Activated naive CD8-positive, alpha-beta T cell treated with anti-CD3 and anti-CD28 coated beads, Interleukin-2, amount 50 U/mL, for 16 hours (primary cell): ENCODE results near the gene FUT7.

Experiments
- DNase-seq: peaks from one replicate; pipeline ENCODE4 v3.0.0-alpha.2; 2020; ENCODE audit warnings: low read depth, low spot score

FUT7 gene

DNA sequence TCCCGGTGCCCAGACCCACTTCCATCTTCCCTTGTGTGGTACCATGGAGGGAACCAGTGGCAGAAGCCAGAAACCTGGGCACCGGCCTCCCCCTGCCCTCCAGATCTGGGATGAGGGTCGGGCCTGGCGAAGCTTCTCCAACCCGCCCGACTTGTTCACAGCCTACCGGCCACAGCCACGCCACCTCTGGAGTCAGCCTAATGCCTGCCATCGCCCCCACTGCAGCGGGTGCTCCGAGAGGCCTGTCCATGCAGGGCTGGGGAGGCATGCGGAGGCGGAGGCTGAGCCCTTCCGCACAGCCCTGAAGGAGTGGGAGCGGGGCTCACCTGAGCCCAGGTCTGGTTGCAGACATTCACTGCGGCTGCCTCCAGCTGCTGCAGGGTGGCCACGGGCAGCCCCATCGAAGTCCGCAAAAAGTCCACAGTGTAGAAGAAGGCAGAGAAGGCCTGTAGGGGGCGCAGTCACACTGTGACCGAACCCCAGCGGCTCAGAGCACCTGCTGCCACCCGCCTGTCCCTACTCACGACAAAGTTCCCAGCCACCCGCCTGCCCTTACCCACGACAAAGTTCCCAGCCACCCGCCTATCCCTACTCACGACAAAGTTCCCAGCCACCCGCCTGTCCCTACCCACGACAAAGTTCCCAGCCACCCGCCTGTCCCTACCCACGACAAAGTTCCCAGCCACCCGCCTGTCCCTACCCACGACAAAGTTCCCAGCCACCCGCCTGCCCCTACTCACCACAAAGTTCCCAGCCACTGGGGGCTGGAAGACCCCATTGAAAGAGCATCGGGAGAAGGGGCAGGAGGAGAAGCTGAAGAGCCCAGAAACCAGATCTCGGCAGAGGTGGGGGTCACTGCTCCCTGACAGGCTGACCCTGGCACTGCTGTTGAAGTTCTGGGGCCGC is 17.9 kb upstream of the FUT7 start:
- no peak for DNase-seq

GRCh38 chr9:137048655-137049543 is 17.0 kb upstream of the FUT7 start:
- DNase-seq = no peak

GRCh38 chr9:137046088-137046787 is 14.3 kb upstream of the FUT7 start, which contains the start of gene NPDC1:
Gene NPDC1, minus strand, starts transcription at chr9:137046177. Its CDS starts 188 bp downstream, at chr9:137045989.
- DNase-seq = peak; percentile 61

GRCh38 chr9:137045294-137046087 is 13.6 kb upstream of the FUT7 start:
- no peak for DNase-seq

GRCh38 chr9:137044502-137045177 is 12.8 kb upstream of the FUT7 start:
- no peak for DNase-seq

GRCh38 chr9:137044037-137044436 is 12.1 kb upstream of the FUT7 start:
- no peak for DNase-seq

- DNase-seq = no peak
Measured at GRCh38 chr9:137042751-137043727, 11.2 kb upstream of the FUT7 start.

DNA sequence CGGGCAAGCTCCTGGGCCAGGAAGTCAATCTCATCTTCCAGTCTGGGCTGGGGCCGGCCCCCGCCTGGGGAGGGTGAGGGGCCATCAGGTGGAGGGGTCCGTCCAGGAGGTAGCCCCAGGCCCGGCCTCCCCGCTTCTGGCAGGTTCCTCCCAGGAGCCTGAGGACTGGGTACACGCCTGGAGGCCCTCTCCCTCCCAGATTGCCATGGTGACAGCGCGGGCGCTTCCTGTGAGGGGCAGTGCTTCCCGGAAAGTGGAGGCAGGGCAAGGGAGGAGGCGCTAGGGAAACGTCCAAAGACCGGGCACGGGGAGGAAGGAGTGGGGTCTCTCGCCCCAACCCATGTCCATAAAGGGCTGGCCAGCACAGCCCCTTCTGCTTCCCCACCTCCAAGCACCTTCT is 9.2 kb upstream of the FUT7 start:
- no peak for DNase-seq

- no peak for DNase-seq
Measured at GRCh38 chr9:137040568-137040967, 8.7 kb upstream of the FUT7 start.

- DNase-seq = no peak
Measured at GRCh38 chr9:137039611-137040366, 7.9 kb upstream of the FUT7 start.

DNA sequence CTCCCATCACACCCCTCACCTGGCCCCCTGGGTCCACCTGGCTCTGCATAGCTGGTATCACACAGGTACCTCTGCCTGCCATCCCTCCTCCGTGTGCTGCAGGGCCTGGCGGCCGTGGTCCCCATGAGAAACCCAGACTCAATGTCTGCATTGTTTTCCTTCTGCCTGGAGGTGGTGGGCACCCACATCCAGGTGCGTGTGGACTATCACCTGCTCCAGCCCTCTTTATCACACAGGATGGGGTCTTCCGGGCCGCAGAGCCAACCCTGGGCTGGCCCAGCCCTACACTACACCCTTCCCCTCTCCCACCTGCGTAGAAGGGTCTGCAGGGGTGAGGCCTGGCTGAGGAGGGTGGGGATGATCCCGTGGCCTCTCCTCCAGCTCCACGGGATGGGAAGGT is 7.0 kb upstream of the FUT7 start:
- no peak for DNase-seq

DNA sequence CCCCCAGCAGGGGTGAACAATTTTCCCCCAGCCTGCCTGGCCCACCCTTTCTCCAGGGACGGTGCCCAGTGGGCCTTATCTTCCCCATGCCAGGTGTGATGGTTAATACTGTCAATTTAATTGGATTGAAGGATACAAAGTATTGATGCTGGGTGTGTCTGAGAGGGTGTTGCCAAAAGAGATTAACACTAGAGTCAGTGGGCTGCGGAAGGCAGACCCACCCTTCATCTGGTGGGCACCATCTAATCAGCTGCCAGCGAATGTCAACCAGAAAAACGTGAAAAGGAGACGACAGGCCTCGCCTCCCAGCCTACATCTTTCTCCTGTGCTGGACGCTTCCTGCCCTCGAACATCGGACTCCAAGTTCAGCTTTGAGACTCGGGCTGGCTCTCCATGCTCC is 5.6 kb upstream of the FUT7 start:
- DNase-seq = no peak

DNA sequence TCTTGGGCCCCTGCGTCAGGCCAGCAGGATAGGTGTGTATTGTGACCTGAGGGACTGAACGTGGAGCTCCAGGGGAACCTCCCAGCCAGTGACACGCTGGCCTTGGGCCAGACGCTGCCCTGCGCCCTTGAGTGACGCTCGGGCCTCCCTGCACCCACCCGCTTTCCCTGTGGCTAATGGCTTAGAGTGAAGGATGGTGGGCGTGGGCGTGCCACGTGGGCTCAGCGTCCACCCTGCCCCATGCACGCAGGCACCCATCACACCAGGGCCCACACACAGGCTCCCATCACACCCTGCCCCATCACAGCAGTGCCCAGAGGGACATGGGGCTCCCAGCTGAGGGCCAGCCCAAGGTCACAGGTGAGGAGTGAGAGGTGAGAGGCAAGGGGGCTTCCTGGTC is 5.1 kb upstream of the FUT7 start:
- DNase-seq = no peak

DNA sequence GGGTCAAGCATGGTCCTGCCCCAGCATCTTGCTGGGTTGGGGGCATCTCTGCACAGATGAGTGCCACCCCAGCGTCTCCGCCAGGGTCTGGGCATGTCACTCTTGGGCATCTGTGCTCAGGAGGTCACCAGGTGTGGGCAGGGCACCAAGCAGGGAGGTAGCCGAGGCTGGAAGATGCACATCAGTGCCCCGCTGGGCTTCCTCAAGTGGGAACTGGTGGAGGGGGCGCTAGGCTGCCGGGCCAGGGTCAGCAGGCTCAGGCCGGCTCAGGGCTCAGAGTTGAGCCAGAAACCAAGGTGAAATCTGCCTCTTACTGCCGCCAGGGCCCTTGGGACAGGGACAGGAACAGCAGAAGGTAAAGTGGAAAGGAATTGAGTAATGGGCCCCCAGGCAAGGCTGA is 4.0 kb upstream of the FUT7 start:
- no peak for DNase-seq

DNA sequence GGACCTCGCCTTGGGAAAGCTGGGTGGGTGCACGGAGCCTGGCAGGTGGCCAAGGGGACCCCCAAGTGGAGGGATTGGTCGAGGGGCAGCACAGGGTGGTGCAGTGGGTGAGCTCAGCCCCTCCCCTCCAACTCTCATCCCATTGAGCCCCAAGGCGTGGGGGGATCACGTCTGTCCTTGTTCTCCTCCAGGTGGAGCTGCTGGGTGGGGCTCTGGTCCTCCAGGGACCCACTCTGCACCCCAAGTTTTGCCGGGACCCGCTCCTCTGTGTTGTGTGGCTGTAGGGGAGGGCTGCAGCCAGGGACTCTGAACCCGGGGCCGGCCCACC is 3.6 kb upstream of the FUT7 start:
- no peak for DNase-seq

- DNase-seq = peak; percentile 70
Measured at GRCh38 chr9:137034709-137035506, 3.0 kb upstream of the FUT7 start.

GRCh38 chr9:137034039-137034708 is 2.3 kb upstream of the FUT7 start:
- DNase-seq = no peak
